ENCODE measurements around the gene CATSPERD. TPM values are rescaled to one million over a fixed set of nuclear protein-coding genes. Genes with fewer than 3 reads are reported as not detected.

CATSPERD gene
- total RNA-seq, 1 donor from 2014 or later = not detected

GRCh38 chr19:5789886-5790558 lies 69.6 kb downstream of the CATSPERD start:
- DNase-seq = no peak
- H3K27me3 Mint-ChIP-seq = peaks cover 3% of the 10 kb centered on the region
- intact Hi-C loops (cut with micrococcal nuclease) = loop anchor here (1.0 to 5.0 kb wide), 8 partner anchors 38 to 1318 kb away; partner anchors contain the start of genes CATSPERD, FEM1A, GPR108 and HDGFL2

GRCh38 chr19:5790559-5791520 lies 70.4 kb downstream of the CATSPERD start, which contains the start of gene DUS3L:
TSS of gene DUS3L (minus strand) at chr19:5791163. CDS start at chr19:5791141, 22 bp downstream.
- Mint-ChIP-seq H3K27ac (peak within 1 kb of the TSS; percentile 100), H3K36me3 (ENCODE audit: low read depth) (peaks cover 46% of the 10 kb centered on the region), H3K4me1 (peaks cover 15% of the 10 kb centered on the region), H3K9me3 (no peaks in the 10 kb centered on the region), H3K27me3 (peaks cover 3% of the 10 kb centered on the region), H3K4me3 (peak within 1 kb of the TSS; percentile 97)
- intact Hi-C loops (cut with micrococcal nuclease) = loop anchor here (1.0 to 5.0 kb wide), 11 partner anchors 13 to 1319 kb away; partner anchors contain the start of genes CATSPERD, FEM1A, GPR108 and HDGFL2
- ATAC-seq (ENCODE audit: low read depth) = peak; percentile 93
- CTCF ChIA-PET = interaction anchor here (2.3 kb wide), 1 partner anchor 13 kb away, joined by 10 read pairs; no protein-coding TSS in a partner anchor
- TF ChIP-seq CTCF (IDR thresholded peaks at IDR 0.05) = no peak
- POLR2A ChIA-PET = interaction anchor here (0.7 to 2.9 kb wide), 8 partner anchors 9 to 168 kb away, joined by 4 to 15 read pairs (median 4); partner anchors contain the start of genes CATSPERD, LONP1, NRTN and SAFB
- peak; percentile 89 for DNase-seq

More at GRCh38 chr19:5789886-5790558, 69.6 kb downstream of the CATSPERD start:
- peaks cover 15% of the 10 kb centered on the region for H3K4me1 Mint-ChIP-seq
- H3K9me3 Mint-ChIP-seq = no peaks in the 10 kb centered on the region
- ChIA-PET CTCF (interaction anchor here (2.3 kb wide), 1 partner anchor 14 kb away, joined by 10 read pairs; no protein-coding TSS in a partner anchor), POLR2A (interaction anchor here (1.2 to 2.9 kb wide), 6 partner anchors 14 to 167 kb away, joined by 4 to 15 read pairs (median 8); partner anchors contain the start of genes CATSPERD, LONP1, NRTN and SAFB)
- TF ChIP-seq CTCF (IDR thresholded peaks at IDR 0.05) = no peak
- peak overlapping the region; percentile 97 for H3K4me3 Mint-ChIP-seq
- ATAC-seq (ENCODE audit: low read depth) = no peak
- peak overlapping the region; percentile 100 for H3K27ac Mint-ChIP-seq
- H3K36me3 Mint-ChIP-seq (ENCODE audit: low read depth) = peaks cover 49% of the 10 kb centered on the region

- DNase-seq (no peak), ATAC-seq (ENCODE audit: low read depth) (no peak)
- Mint-ChIP-seq H3K9me3 (no peaks in the 10 kb centered on the region), H3K36me3 (ENCODE audit: low read depth) (peaks cover 32% of the 10 kb centered on the region), H3K27me3 (peaks cover 6% of the 10 kb centered on the region), H3K4me1 (peaks cover 15% of the 10 kb centered on the region), H3K27ac (no peak overlapping the region), H3K4me3 (no peak overlapping the region)
- POLR2A ChIA-PET = interaction anchor here (2.4 to 2.9 kb wide), 2 partner anchors 36 to 72 kb away, joined by 15 read pairs; partner anchors contain the start of genes CATSPERD and LONP1
- CTCF ChIA-PET = interaction anchor here (3.0 kb wide), 1 partner anchor 12 kb away, joined by 12 read pairs; no protein-coding TSS in a partner anchor
- intact Hi-C loops (cut with micrococcal nuclease) = loop anchor here (5.0 kb wide), 4 partner anchors 170 to 1320 kb away; partner anchors contain the start of genes FEM1A, GPR108, HDGFL2 and SAFB
- no peak for TF ChIP-seq CTCF (IDR thresholded peaks at IDR 0.05)
Observed at GRCh38 chr19:5792224-5792623, 71.8 kb downstream of the CATSPERD start.

- no peak for TF ChIP-seq CTCF (IDR thresholded peaks at IDR 0.05)
- DNase-seq (no peak), ATAC-seq (ENCODE audit: low read depth) (no peak)
- H3K27ac Mint-ChIP-seq = no peak overlapping the region
- peaks cover 6% of the 10 kb centered on the region for H3K27me3 Mint-ChIP-seq
- H3K4me3 Mint-ChIP-seq = no peak overlapping the region
- POLR2A ChIA-PET = no interaction called here
- CTCF ChIA-PET = interaction anchor here (3.0 kb wide), 1 partner anchor 11 kb away, joined by 12 read pairs; no protein-coding TSS in a partner anchor
- peaks cover 15% of the 10 kb centered on the region for H3K4me1 Mint-ChIP-seq
- H3K9me3 Mint-ChIP-seq = no peaks in the 10 kb centered on the region
- peaks cover 25% of the 10 kb centered on the region for H3K36me3 Mint-ChIP-seq (ENCODE audit: low read depth)
- intact Hi-C loops (cut with micrococcal nuclease) = loop anchor here (5.0 kb wide), 4 partner anchors 171 to 1321 kb away; partner anchors contain the start of genes FEM1A, GPR108, HDGFL2 and SAFB
Observed at GRCh38 chr19:5793188-5793587, 72.8 kb downstream of the CATSPERD start.
